Hepatic stellate cell (primary cell): ENCODE data around the gene PCCA.
"Not testable (repeated sequence)": the region's sequence is repeated elsewhere in the genome, so short reads cannot be mapped to it uniquely, and the experiment has no call there.

Experiments
- DNase-seq: peaks from one replicate; pipeline ENCODE4 v3.0.0; 2011; ENCODE audit warnings: low spot score

The PCCA gene

DNA sequence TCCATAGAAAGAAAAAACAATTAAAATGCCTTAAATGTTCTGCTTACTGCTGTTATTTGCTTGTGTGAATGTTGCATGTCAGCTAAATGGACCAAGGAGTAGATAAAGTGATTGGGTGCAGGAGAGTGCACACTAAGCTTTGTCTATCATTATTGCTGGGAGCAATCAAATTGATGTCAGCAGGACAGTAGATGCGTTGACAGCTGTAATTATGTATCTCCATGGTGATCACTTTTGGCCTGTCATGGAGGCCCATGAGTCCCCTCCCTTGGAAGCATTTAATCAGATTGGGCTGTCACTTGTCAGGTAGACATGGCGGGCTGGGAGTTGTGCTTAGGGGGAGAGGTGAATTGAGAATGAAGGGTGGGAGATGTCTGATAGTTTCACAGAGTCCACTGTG lies 215.3 kb downstream of the PCCA start:
- no peak for DNase-seq

DNA sequence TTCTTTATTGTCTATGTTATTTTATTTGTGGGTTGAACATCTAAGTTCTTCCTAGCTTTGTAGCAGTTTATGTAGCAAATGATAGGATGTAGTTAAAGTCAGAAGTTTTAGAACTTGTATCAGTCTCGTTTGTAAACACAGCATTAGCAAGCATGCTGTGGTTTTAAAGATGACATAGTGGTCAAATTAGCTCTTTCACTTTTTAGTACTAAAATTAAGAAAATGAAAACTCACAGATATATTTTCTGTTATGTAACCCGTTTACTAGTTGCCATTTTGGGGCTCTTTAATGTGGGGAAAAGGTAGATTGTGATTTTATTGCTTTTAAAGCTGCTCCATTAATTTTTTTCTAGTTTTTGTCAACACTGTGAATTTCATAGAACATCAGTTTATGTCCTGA lies 216.5 kb downstream of the PCCA start:
- DNase-seq, result no peak

DNA sequence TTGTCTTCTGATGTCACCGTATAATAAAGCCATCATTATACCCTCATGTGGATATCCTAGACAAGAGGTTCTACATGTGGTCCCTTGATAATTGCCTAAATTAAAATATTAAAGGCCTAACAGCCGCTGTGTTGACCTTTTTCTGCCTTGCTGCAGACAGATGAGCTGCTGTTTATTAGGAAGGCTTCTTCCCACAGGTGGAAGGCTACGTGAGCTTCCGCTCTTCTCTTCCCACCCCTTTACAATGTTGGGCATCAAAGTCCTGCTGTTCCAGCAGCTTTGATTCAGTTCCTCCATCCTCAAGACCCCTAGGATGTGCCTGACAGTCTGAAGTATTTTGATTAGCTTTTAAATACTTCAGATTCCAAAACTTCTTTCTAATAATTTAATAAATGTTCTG lies 217.1 kb downstream of the PCCA start:
- DNase-seq, result no peak

DNA sequence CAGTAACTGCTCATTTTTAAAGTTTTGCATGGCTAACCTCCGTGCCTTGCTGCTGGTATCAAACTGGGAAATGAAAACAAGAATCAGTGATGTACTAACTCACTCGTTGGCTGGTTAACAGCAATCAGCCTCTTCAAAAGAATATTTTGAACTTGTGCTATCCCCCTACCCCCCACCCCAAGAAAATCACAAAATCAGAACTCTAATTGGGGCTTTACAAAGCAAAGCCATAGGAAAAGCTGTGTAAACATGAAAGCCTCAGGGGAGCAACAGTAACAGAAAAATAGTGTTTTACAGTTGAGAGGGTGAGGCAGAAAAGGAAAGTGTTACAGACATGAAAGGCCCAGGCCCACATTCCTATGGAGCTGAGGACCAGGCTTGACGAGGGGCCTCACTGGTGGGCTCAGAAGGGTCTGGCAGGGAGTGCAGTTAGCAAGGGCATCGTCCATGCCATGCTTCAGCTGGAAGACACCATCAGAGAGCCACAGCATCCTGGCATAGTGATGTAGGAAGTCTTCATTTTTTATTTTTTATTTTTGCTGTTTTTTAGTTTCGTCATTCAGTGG lies 217.6 kb downstream of the PCCA start:
- DNase-seq, result no peak

DNA sequence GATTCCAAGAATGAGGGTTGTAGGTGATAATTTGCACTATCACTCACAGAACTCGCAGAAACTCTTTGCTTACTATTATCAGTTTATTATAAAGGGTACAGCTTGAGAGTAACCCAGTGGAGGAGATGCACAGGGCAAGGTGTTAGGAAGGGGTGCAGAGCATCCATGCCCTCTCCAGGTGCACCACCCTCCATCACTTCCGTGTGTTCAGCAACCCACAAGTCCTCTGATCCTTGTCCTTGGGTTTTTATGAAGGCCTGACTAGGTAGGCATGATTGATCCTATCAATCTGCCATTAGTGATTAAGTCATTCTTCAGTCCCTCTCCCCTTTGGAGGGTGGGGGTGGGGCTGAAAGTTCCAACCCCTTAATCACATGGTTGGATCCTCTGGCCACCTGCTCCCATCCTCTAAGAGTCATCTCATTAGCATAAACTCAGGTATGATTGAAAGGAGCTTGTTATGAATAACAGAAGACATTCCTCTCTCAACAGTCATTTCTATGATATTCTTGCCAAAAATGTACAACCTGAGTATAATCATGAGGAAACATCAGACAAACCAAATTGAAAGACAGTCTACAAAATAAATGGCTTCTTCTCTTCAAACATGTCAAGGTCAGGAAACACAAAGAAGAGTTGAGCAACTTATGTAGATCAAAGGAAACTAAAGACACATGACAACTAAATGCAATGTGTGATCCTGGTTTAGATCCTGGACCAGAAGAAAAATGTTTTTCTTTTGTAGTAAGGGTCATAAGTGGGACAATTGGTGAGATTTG lies 225.4 kb downstream of the PCCA start:
- no peak for DNase-seq

DNA sequence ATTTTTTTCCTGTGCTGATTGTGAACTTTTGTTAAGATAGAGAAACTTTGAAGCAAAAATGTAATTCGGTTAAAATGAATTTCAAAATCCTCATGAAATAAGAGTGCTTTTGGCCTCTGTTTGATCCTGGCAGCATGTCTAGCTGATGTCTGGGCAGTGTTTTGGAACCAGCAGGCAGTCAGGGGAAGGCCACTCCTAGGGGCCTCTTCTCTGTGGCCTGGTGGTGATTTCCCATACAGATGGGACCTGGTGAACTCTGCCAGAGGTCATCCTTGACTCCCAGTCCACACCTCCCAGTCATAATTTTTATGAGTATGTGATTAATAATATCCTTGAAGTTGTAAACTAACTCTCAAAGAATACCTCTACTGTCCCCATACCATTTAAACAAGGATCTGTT lies 226.6 kb downstream of the PCCA start:
- no peak for DNase-seq

DNA sequence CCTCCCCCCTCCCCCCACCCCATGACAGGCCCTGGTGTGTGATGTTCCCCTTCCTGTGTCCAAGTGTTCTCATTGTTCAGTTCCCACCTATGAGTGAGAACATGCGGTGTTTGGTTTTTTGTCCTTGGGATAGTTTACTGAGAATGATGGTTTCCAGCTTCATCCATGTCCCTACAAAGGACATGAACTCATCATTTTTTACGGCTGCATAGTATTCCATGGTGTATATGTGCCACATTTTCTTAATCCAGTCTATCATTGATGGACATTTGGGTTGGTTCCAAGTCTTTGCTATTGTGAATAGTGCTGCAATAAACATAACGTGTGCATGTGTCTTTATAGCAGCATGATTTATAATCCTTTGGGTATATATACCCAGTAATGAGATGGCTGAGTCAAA lies 229.6 kb downstream of the PCCA start:
- DNase-seq, result not testable (repeated sequence)

DNA sequence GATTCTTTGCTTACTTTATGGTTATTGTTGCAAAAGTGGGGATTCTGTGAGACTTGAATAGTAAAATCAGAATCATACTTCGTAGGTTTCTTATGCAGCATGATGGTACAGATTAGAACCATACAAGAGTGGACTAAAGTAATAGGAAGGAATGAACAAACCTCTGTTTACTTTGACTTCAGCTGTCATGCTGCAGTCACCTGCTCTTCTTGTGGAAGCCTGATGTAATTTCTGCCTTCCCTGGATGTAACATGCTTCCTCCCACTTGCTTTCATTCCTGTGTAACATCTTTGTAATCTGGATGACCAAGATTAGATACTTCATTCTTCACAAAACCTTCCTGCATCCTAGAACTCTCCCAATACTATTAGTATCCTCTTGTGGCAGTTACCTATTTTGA lies 235.0 kb downstream of the PCCA start:
- no peak for DNase-seq

DNA sequence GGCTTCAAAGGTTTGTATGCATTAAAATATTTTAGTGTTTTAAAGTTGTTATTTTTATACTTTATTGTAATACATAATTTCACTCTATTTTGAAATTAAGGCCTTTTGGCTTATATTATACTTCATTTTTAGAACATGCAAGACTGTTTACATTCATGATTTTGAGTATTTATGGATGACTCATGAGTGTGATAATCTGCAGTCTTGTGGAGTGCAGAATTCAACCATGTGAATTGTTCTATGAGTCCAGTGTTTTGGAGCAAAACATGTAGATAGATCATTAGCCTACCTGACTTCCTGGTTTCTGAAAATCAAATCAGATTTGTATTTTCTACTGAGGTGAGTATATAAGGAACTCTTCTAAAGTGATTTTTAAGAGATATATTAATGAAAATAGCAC lies 241.8 kb downstream of the PCCA start:
- no peak for DNase-seq

DNA sequence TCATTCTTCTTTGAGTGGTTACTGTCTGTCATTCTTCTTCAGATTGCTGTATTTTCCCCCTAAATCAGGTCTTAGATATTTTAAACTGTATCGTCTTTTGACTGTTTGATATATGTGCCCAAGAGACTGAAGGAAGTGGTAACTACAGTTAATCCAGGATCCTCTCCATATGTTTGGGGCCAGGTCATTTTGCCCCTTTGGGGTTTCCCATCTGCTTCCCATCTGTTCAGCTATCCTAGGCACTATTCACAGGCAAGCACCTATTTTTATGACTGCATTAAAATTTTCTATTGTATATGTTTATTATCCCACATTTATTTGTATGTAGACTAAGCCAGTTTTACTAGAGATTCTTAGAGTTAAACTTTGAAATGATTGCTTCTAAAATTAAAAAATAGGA lies 244.2 kb downstream of the PCCA start:
- no peak for DNase-seq

DNA sequence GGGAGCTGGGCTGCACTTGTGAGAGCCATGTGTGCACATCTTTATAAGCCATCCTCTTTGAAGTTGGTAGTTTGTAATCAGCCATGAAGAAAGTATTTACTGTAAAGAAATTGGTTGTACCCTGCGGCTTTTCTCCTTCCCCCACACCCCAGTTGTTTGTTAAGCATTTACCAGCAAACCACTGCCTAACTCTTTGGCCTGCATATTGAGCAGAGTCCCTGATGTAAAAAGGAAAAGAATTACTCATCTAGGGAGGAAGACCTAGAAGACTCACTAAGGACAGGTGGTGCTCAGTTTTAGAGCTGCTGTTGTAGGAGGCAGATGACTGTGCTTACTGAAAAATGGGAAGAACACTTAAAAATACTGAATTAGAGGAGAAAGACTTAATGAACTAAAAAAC lies 245.3 kb downstream of the PCCA start:
- no peak for DNase-seq

DNA sequence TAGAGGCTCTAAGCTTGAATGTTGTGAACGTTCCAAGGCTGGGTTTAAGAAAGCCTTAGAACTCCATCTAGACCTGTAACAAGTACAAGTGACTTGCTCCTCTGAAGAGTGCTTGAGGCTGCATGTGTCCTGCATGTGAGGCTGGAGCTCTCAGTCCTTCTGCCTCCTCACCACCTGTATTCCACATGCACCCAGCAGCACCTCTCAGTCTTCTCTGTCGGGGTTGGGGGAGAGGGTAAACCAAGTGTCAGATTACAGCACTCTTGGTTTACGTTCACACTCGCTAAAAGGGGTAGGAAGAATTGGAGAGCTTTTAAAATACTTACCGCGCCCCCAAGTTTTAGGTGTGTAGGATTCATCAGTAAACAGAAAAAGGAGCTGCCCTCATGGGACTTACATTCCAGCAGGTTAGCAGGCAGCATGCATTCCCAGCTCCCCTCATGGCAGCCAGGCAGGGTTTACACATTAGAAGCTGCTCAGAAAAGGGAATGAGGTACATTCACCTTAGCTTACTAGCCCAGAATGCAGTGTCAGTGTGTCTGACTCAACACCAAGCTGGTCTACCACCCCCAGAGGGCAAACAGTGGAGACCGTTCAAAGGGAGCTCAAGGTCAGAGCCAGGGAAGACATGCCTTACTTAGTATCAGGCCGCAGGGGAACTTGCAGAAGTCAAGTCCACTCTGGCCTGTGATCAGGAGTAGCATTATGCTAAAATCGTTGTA lies 248.1 kb downstream of the PCCA start:
- no peak for DNase-seq

DNA sequence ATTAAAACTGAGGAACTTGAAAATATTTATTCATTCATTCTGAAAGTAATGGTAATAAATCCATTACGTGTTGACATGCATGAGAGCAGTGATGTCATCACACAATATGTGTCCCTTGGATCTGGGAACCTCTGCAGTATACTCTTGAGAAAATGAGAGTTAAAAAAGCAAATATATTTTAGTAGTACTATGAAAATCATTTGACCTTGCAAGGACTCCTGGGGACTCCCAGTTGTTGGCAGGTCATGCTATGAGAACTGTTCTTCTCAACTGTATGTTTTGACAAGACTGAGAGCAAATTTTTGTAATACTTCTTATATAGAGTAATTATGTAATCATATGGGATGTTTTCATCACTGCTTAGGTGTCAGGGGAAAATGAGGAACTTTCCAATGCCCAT lies 249.4 kb downstream of the PCCA start:
- DNase-seq, result no peak

DNA sequence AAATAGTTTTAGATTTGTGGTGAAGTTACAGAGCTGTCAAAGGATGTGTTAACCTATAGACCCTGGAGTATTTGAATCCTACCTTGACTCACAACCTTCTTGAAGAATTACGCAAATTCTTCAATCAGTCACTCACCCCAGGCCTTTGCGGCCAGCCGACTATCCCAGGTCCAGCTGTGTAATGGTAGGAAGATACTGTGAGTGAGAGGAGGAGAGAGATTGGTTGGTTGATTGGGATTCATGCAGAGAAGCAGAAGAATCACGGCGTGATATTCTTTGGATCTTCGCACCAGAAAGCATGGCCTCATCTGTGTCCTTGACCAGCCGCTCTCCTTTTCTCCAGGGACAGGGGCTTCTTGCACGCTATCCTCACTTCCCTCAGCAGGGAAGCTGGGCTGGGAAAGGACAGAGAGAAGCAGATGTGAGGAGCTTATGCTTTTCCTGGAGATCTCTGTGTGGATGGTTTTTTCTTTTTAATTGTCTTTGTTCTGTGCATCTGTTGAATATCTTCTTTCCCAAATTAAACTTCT lies 250.6 kb downstream of the PCCA start:
- DNase-seq, result no peak

DNA sequence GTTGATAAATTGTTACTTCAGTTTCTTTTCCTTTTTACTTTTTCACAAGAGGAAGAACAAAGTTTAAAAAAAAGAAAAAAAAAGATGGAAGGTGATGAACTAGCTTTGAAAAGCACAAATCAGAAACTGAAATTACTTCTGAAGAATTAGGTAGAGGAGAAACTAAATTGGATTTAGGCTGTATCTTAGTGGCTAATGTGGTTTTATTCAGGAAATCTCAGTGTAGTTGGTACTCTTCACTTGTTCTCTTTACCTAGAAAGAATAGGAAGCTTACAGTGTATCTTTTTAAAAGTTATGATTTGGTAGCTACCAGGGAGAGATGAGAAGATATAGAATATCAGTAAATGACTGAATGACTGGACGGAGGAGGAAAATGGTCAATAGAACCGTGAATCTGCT lies 252.0 kb downstream of the PCCA start:
- DNase-seq, result no peak

DNA sequence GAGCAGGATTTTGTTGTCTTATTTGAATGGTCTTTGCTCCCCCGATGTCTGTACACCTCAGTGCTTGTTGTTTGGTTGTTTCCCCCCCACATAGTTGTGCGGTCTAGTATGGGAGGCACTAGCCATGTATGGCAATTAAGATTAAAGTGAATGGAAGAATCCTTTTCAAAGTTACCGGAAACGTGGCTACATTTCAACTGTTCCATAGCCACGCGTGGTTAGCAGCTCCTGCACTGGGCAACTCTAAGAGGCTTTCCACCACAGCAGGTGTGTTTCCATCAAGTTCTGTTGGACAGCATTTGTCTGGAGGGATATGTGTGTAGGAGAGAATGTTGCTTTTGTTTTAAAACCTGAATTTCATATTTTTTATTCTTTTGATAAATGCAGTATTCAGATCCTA lies 252.4 kb downstream of the PCCA start:
- no peak for DNase-seq

DNA sequence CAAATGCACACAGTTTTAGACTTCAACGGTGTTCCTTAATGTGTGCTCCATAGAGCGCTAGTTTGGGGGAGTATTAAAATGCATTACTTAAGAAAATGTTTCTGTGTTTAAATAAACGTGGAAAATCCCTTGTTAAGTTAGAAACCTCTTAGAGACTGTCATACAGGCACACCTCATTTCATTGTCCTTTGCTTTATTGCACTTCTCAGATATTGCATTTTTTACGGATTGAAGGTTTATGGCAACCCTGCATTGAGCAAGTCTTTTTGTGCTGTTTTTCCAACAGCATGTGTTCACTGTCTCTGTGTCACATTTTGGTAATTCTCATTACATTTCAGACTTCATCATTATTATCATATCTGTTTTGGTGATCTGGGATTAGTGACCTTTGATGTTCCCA lies 255.7 kb downstream of the PCCA start:
- no peak for DNase-seq

DNA sequence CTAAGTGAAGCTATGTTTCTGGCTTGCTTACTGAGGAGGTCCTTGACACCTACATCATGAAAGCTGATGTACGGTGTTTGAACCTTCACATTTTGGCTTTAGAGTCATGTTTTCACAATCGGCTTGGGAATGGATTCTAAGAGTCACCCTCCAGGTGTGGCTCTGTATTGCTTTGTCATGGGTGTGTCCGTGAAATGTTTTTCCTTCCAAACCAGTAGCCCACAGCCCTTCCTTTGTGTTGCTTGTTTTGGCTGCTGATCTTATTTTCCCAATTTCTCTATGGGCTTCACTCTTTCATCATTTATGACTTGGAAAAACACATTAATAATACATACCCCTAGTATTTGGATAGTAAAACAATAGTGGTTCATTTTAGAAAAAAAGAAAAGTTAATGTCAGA lies 259.1 kb downstream of the PCCA start:
- DNase-seq, result no peak

DNA sequence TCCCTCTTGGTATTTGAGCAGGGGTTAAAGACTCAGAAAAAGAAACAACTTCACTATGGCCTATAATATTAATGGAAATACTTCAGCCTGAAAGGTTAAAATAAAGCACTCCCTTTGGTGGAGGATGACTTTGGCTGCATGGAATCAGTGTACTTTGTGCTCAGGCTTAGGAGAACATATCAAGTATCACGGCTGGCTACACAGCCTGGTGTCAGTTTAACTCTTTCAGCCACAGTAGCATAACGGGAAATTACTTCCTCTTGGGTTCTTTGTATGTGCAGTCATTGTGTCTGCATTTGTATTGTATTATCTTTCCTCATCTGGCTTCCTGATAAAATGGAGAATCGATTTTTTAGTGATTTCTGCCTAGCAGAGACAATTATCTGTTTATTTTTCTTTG lies 260.7 kb downstream of the PCCA start:
- no peak for DNase-seq

DNA sequence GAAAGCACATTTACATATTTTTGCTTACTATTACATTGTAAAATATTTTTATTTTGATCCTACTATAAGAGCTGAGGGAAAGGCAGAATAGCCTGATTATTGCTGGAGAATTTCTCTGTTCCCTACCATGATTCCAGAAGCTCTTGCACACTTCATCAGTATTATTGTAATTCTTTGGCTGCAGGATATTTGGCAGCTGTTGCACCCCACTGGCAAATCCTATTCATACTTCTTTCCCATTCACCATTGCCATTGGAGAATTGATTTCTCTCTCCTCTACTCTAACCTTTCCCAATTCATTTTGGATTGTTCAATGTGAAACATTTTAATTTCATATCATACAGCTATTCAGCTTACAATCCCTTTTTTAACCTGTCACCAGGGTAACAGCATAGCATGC lies 261.7 kb downstream of the PCCA start:
- no peak for DNase-seq

DNA sequence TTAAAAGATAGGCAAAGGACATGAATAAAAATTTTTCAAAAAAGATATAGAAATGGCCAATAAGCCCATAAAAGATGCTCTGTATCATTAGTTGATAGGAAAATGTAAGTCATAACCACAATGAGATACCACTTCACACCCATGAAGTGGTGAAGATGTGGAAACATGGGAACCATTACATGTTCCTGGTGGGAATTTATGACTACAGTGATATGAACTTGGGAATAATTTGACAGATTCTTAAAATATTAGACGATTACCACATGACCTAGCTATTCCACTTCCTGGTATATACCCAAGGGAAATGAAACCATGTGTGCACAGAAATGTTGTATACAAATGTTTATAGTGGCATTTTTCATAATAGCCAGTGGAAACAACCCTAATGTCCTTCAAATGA lies 267.5 kb downstream of the PCCA start:
- DNase-seq, result no peak

DNA sequence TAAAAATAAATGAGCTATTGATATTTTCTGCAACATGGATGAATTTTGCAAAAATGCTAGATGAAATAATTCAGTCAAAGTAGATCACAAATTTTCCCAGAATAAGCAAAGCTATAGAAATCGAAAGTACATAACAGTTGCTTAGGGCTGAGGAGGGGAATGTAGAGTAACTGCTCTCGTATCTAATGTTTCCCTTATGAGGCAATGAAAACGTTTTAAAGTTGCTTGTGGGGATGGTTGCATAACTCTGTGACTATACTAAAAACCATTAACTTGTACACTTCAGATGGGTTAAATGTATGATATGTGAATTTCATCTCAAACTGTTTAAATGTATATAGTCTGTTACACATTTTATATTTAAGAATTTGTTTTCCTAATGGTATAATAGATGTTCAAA lies 268.0 kb downstream of the PCCA start:
- DNase-seq, result peak; percentile 5

DNA sequence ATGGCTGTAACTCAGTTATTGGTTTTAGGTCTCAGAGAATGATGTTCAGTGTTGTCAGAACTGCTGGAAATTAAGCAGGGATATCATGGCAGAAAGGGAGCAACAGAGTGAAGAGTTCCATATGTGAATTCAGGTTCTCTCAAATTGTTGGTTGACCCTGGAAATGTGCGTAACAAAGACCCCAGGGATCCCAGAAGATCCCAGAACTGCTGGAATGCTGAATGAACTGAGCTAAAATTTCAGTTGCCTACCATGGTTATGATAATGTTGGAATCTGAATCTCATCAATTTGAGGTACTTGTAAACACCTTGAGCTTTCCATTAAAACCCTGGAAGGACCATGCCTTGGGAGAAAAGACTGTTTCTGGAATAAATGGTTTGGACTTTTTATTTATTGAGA lies 268.9 kb downstream of the PCCA start:
- DNase-seq, result no peak
